SKM-1 (cell line): Measurements from ENCODE around the gene SCAP.
"Not testable (repeated sequence)": the region's sequence is repeated elsewhere in the genome, so short reads cannot be mapped to it uniquely, and the experiment has no call there.

Experiments
- DNase-seq: peaks from one replicate; lab custom pipeline; 2025; ENCODE audit not compliant: unreplicated experiment; lab: John Stamatoyannopoulos, UW

Gene SCAP

GRCh38 chr3:47399531-47400270, 76.0 kb downstream of the SCAP start:
- DNase-seq: no peak

GRCh38 chr3:47399016-47399415, 76.7 kb downstream of the SCAP start:
- no peak for DNase-seq

- no peak for DNase-seq
Measured at GRCh38 chr3:47398228-47398627, 77.5 kb downstream of the SCAP start.

GRCh38 chr3:47394881-47395280, 80.9 kb downstream of the SCAP start:
- DNase-seq: no peak

GRCh38 chr3:47394140-47394870, 81.4 kb downstream of the SCAP start:
- DNase-seq: no peak

GRCh38 chr3:47392933-47393332, 82.8 kb downstream of the SCAP start:
- no peak for DNase-seq

GRCh38 chr3:47385796-47386195, 89.9 kb downstream of the SCAP start:
- no peak for DNase-seq

GRCh38 chr3:47385007-47385406, 90.7 kb downstream of the SCAP start:
- no peak for DNase-seq

GRCh38 chr3:47384425-47384824, 91.3 kb downstream of the SCAP start:
- no peak for DNase-seq

- DNase-seq: peak; percentile 72
Measured at GRCh38 chr3:47381317-47382157, 94.2 kb downstream of the SCAP start.

- peak; percentile 98 for DNase-seq
Measured at GRCh38 chr3:47380601-47381316, 95.0 kb downstream of the SCAP start, which contains the start of gene PTPN23. Gene PTPN23 (plus strand): TSS chr3:47381021. CDS start chr3:47381097, 76 bp downstream.

- DNase-seq: no peak
Measured at GRCh38 chr3:47380026-47380600, 95.6 kb downstream of the SCAP start.

GRCh38 chr3:47379411-47379899, 96.3 kb downstream of the SCAP start:
- no peak for DNase-seq

GRCh38 chr3:47378869-47379268, 96.9 kb downstream of the SCAP start:
- no peak for DNase-seq

GRCh38 chr3:47377186-47377585, 98.6 kb downstream of the SCAP start:
- DNase-seq: peak; percentile 62

- DNase-seq: no peak
Measured at GRCh38 chr3:47376393-47376792, 99.3 kb downstream of the SCAP start.

GRCh38 chr3:47374587-47374986, 101.2 kb downstream of the SCAP start:
- no peak for DNase-seq

- DNase-seq: no peak
Measured at GRCh38 chr3:47370887-47371697, 104.6 kb downstream of the SCAP start.

- DNase-seq: not testable (repeated sequence)
Measured at GRCh38 chr3:47370020-47370419, 105.7 kb downstream of the SCAP start.
